Mucosa of rectum (tissue), 2 donors: ENCODE results near the gene TINCR.

Source experiments
- H3K27ac ChIP-seq, 2 donors: one replicate each; pipeline ENCODE4 v1.7.0; 2013; ENCODE audit warnings: inconsistent platforms in 2 of 2, low read depth in 2 of 2, low read length in 2 of 2
- H3K27me3 ChIP-seq, 2 donors: one replicate each; pipeline ENCODE4 v1.7.0; 2013; ENCODE audit warnings: low read length in 2 of 2; ENCODE audit not compliant: control insufficient read depth in 2 of 2, insufficient read depth in 2 of 2
- H3K36me3 ChIP-seq, 2 donors: one replicate each; pipeline ENCODE4 v1.7.0; 2013; ENCODE audit warnings: low read length in 2 of 2; ENCODE audit not compliant: control insufficient read depth in 2 of 2, insufficient read depth in 2 of 2
- H3K4me1 ChIP-seq, 2 donors: one replicate each; pipeline ENCODE4 v1.7.0; 2013; ENCODE audit warnings: low read length in 2 of 2, mild to moderate bottlenecking in 1 of 2; ENCODE audit not compliant: control insufficient read depth in 2 of 2, insufficient read depth in 2 of 2
- H3K4me3 ChIP-seq, 2 donors: one replicate each; pipeline ENCODE4 v1.7.0; 2013; ENCODE audit warnings: low read length in 2 of 2
- H3K9ac ChIP-seq, 2 donors: one replicate each; pipeline ENCODE4 v1.7.0; 2013; ENCODE audit warnings: low read length in 2 of 2, low read depth in 1 of 2, mild to moderate bottlenecking in 1 of 2
- H3K9me3 ChIP-seq, 2 donors: one replicate each; pipeline ENCODE4 v1.7.0; 2013; ENCODE audit warnings: low read length in 2 of 2; ENCODE audit not compliant: control insufficient read depth in 2 of 2
- donor health status: healthy.
- donor health status: Normal muscosa, but diverticular disease.

Gene TINCR

DNA sequence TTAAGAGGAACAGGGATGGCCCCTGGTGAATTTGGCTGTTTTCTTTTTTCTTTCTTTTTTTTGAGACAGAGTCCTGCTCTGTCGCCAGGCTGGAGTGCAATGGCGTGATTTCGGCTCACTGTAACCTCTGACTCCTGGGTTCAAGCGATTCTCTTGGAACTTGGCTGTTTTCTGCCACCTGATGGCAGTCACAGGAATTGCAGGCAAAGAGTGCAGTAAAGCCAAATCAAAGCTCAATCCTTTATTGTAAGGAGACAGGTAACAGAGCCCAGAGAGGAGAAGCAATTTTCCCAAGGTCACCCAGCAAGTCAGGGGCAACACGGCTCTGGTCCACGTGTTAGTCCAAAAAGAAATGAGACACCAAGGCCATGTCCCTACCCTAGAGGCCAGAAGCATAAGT lies 6.2 kb downstream of the TINCR start:
- Histone ChIP-seq H3K27me3 (peaks cover 0 to 20% of the 10 kb centered on the region in 2 donors), H3K4me1 (no peaks in the 10 kb centered on the region), H3K36me3 (no peaks in the 10 kb centered on the region), H3K27ac (no peak overlapping the region), H3K9ac (no peak overlapping the region), H3K9me3 (peaks cover 5 to 7% of the 10 kb centered on the region in 2 donors), H3K4me3 (no peak overlapping the region)

DNA sequence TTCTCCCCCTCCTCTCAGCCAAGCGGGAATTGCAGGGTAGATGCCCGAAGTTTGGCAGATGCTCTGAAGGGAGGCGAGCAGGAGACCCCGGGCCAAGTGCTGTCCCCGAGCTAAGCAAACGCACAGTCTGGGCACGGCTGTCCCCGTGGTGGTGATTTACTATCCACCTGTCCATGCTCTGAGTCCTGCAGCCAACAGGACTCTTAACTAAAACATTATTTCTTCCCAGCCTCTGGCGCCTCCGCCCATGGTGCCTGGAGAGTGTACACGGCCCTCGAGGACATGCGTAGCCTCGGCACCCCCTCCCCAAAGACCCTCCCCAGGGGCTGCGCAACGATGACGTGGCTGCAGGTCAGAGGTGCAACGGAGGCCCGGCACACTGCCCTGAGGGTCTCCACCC lies 7.6 kb downstream of the TINCR start:
- H3K9me3 ChIP-seq, result peaks cover 5 to 7% of the 10 kb centered on the region in 2 donors
- H3K27me3 ChIP-seq, result peaks cover 0 to 12% of the 10 kb centered on the region in 2 donors
- H3K4me1 ChIP-seq, result no peaks in the 10 kb centered on the region
- no peaks in the 10 kb centered on the region for H3K36me3 ChIP-seq
- H3K27ac ChIP-seq, result no peak overlapping the region
- H3K4me3 ChIP-seq, result no peak overlapping the region
- no peak overlapping the region for H3K9ac ChIP-seq

DNA sequence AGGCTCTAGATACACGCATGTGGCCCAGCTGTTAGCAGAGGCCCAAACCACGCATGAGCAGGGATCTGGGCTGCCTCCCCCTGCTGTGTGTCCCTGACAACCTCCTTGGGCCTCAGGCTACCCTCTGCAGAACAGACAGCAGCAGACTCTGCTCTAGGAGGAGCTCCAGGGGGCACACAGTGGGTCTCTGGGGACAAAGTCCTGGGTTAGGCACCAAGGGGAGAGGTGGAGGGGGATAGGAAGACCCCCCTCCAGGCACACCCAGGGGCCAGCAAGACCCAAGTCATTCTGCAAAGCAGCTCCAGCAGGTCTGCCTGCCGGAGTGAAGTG lies 8.0 kb downstream of the TINCR start:
- Histone ChIP-seq H3K36me3 (no peaks in the 10 kb centered on the region), H3K4me3 (no peak overlapping the region), H3K4me1 (no peaks in the 10 kb centered on the region), H3K27ac (no peak overlapping the region), H3K27me3 (peaks cover 0 to 8% of the 10 kb centered on the region in 2 donors), H3K9ac (no peak overlapping the region), H3K9me3 (peaks cover 5 to 7% of the 10 kb centered on the region in 2 donors)

DNA sequence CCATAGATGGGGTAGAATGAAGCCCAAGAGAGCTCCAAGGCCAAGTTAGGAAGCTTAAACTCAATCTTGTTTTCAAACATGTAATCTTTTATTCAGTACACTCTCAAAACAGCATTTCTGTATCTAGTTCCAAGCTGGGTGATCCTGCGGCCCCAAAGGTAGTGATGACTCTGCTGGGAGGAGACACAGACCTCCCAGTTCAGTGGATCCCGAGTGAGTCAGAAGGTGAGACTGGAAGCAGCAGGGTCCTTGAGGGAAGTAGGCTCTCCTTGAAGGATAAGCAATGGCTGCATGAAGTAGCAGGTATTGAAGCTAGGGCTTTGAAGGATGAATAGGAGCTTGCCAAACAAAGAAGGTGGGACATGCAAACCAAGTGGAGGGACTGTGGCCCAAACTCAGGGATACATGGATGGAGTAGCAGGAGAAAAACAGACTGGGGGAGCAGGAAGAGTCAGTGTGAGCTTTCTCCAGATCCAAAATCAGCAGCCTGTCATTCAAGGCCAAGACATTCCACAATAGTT lies 9.6 kb downstream of the TINCR start:
- Histone ChIP-seq H3K4me1 (no peaks in the 10 kb centered on the region), H3K9me3 (peaks cover 5 to 7% of the 10 kb centered on the region in 2 donors), H3K9ac (no peak overlapping the region), H3K4me3 (no peak overlapping the region), H3K36me3 (no peaks in the 10 kb centered on the region), H3K27ac (no peak overlapping the region), H3K27me3 (peaks cover 0 to 4% of the 10 kb centered on the region in 2 donors)

DNA sequence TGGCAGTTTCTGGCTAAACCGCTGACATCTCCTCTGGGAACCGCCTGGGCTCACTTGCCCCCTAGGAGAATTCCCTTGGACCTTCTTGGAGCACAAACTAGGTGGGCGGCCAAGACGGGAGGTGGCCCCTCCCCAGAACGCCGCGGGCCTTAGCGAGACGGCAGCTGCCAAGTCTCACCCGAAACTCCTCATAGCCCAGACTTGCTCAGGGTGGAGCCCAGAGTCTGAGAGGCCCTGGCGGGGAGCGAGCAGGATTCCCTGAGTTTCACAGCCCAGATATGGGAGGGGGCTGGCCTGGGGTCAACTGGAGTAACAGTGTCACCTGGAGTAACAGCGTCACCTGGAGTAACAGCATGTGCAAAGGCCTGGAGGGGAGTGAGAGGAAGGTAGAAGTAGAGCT lies 10.1 kb downstream of the TINCR start:
- H3K27ac ChIP-seq, result no peak overlapping the region
- H3K9ac ChIP-seq, result no peak overlapping the region
- H3K27me3 ChIP-seq, result peaks cover 0 to 4% of the 10 kb centered on the region in 2 donors
- H3K4me1 ChIP-seq, result no peaks in the 10 kb centered on the region
- H3K36me3 ChIP-seq, result no peaks in the 10 kb centered on the region
- H3K9me3 ChIP-seq, result peaks cover 5 to 7% of the 10 kb centered on the region in 2 donors
- no peak overlapping the region for H3K4me3 ChIP-seq

DNA sequence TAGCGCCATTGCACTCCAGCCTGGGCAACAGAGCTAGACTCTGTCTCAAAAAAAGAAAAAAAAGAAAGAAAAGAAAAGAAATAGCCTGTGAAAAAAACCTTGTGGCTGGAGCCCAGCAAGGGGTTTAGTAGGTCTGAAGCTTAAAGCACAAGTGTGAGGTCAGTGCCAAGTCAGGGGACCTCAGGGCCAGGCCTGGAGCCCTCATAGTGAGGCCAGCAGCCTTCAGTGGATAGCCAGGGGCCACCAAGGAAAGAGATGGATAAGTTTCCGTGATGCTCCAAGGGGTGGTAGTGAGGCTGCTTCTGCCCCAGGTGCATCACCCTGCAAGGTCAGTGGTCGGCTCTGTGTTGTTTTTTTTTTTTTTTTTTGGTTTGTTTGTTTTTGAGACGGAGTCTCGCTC lies 12.9 kb downstream of the TINCR start:
- Histone ChIP-seq H3K27ac (no peak overlapping the region), H3K36me3 (no peaks in the 10 kb centered on the region), H3K27me3 (no peaks in the 10 kb centered on the region), H3K9me3 (no peaks in the 10 kb centered on the region), H3K9ac (no peak overlapping the region), H3K4me1 (no peaks in the 10 kb centered on the region), H3K4me3 (no peak overlapping the region)

DNA sequence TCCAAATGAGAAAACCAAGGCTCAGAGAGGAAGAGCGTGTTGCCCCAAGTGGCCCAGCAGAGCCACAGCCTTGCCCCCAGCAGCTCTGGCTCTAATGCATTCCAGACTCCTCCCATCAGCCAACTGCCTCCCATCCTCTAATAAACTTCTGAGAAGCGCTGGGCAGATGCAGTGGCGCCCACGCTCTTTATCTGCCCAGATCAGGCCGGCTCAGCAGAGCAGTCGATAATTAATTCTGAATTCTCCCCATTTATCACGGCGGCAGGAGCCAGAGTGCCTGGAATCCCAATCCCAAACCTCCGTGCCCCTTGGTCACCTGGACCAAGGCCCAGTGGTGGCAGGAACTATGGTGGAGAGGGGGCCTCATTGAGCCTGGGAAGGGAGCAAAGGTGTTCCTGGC lies 13.9 kb downstream of the TINCR start:
- Histone ChIP-seq H3K36me3 (no peaks in the 10 kb centered on the region), H3K27ac (no peak overlapping the region), H3K4me3 (no peak overlapping the region), H3K27me3 (no peaks in the 10 kb centered on the region), H3K9me3 (no peaks in the 10 kb centered on the region), H3K4me1 (no peaks in the 10 kb centered on the region), H3K9ac (no peak overlapping the region)

DNA sequence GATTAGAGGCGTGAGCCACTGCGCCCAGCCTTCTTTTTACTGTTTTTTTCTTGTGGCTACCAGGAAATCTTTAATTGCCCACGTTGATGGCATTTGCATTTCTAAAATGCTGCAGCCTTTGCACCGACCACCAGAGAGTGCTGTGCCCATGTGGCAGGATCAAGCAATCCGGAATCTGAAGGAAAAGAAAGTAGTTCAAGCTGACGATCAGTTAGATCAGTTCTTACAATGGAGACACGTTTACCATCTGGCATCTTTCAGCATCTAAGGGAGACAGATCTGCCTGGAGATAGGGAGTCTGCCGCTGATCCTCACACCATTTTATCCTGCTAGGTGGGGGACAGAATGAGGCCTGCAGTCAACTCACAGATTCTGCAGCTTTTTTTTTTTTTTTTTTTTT lies 19.9 kb downstream of the TINCR start:
- Histone ChIP-seq H3K27ac (no peak overlapping the region), H3K4me1 (no peaks in the 10 kb centered on the region), H3K9ac (no peak overlapping the region), H3K36me3 (no peaks in the 10 kb centered on the region), H3K27me3 (no peaks in the 10 kb centered on the region), H3K4me3 (no peak overlapping the region), H3K9me3 (no peaks in the 10 kb centered on the region)

DNA sequence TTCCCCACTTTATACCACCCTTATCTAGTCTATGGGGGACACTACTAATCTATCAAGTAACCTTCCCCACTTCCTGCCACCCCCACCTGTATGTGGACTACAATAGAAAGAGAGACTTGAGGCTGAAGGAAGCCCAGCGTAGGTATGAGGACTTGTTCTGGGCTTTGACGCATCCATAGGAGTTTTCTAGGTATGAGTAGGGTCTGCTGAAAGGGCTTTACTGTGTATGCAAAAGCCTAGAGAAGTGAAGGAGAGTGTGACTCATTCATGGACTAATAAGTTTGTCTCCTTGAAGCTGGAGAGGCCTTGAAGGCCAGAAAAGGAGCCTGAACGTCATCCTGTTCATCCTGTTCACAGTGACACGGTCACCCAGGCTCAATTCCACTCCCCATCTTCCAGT lies 21.8 kb downstream of the TINCR start:
- Histone ChIP-seq H3K4me1 (no peaks in the 10 kb centered on the region), H3K27me3 (no peaks in the 10 kb centered on the region), H3K9me3 (no peaks in the 10 kb centered on the region), H3K4me3 (no peak overlapping the region), H3K27ac (no peak overlapping the region), H3K36me3 (no peaks in the 10 kb centered on the region), H3K9ac (no peak overlapping the region)

DNA sequence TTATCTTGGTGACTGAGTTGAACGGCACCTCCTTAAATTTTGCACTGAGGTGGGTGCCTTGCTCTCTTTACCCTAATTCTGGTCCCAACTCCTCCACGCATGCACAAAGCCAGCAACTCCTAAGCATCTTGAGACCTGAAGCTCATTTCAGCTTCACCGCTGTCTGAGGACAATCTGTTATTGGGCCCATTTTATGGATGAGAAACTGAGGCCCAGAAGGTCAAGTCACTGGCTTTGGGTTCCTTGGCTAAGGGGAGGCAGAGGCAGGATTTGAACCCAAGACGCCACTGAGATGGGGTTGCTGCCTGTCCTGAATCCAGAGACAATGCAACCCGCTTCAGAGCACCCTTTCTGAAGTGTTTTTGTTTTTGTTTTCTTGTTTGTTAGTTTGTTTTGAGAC lies 22.7 kb downstream of the TINCR start:
- H3K36me3 ChIP-seq, result no peaks in the 10 kb centered on the region
- no peaks in the 10 kb centered on the region for H3K9me3 ChIP-seq
- no peak overlapping the region for H3K9ac ChIP-seq
- no peak overlapping the region for H3K4me3 ChIP-seq
- no peak overlapping the region for H3K27ac ChIP-seq
- no peaks in the 10 kb centered on the region for H3K4me1 ChIP-seq
- H3K27me3 ChIP-seq, result no peaks in the 10 kb centered on the region

DNA sequence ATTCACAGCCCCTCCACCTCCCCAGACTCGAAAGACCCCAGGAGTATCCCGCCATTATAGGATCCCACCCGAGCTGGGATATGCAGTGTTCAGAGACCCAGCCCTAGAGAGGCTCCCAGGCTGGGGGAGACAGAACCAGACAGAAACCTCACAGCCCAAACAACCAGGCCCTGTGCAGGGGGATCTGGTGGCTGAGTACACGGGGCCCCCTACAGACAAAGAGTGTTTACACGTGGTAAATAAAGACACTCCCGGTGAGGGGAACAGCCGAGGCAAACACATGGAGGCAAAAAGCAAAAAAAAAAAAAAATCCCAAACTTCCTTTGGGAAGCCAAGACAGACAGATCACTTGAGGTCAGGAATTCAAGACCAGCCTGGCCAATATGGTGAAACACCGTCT lies 25.1 kb downstream of the TINCR start:
- Histone ChIP-seq H3K4me3 (no peak overlapping the region), H3K27ac (no peak overlapping the region), H3K4me1 (no peaks in the 10 kb centered on the region), H3K27me3 (no peaks in the 10 kb centered on the region), H3K36me3 (no peaks in the 10 kb centered on the region), H3K9me3 (no peaks in the 10 kb centered on the region), H3K9ac (no peak overlapping the region)
